ENCODE results near the gene GALM.

DNA sequence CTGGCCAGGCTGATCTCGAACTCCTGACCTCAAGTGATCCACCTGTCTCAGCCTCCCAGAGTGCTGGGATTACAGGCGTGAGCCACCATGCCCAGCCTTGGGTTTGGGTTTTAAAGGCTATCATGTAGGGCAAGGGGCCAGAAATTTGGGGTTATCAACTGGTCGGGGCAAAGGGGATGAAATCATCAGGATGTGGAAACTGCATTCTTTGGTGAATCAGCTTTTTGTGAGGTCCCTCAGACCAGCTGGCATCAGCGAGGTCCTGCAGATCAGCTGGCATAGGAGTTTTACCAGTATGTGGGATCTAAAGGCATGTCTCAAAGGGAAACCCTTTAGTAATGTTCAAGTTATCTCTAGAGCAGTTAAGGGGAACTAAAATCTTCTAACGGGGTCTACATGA, 105.7 kb downstream of the GALM start:
- TF ChIP-seq, protein P1, sequence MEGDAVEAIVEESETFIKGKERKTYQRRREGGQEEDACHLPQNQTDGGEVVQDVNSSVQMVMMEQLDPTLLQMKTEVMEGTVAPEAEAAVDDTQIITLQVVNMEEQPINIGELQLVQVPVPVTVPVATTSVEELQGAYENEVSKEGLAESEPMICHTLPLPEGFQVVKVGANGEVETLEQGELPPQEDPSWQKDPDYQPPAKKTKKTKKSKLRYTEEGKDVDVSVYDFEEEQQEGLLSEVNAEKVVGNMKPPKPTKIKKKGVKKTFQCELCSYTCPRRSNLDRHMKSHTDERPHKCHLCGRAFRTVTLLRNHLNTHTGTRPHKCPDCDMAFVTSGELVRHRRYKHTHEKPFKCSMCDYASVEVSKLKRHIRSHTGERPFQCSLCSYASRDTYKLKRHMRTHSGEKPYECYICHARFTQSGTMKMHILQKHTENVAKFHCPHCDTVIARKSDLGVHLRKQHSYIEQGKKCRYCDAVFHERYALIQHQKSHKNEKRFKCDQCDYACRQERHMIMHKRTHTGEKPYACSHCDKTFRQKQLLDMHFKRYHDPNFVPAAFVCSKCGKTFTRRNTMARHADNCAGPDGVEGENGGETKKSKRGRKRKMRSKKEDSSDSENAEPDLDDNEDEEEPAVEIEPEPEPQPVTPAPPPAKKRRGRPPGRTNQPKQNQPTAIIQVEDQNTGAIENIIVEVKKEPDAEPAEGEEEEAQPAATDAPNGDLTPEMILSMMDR (optimal IDR thresholded peaks at IDR 0.05 in 1 of 3, IDR thresholded peaks at IDR 0.05 in 1 of 3, conservative IDR thresholded peaks at IDR 0.05 in 1 of 3; ENCODE audit: extremely low read depth in 1 of 3, insufficient read depth in 2 of 3, low read length in 3 of 3), result no peak
- TF ChIP-seq EZH2 (IDR thresholded peaks at IDR 0.05; ENCODE audit: low read length), result no peak
